ENCODE measurements around the gene PTPN11. TPM values are rescaled to one million over a fixed set of nuclear protein-coding genes. Genes with fewer than 3 reads are reported as not detected.

The PTPN11 gene
- total RNA-seq, 1 experiment from 2014 or later, result 181 TPM

GRCh38 chr12:112535017-112535416 lies 116.3 kb downstream of the PTPN11 start:
- Histone ChIP-seq H3K9me3 (ENCODE audit: control insufficient read depth in 1 of 2, insufficient read depth in 1 of 2, low read depth in 1 of 2, low read length in 2 of 2) (no peaks in the 10 kb centered on the region), H4K20me1 (ENCODE audit: insufficient read depth) (no peaks in the 10 kb centered on the region), H3K79me2 (ENCODE audit: insufficient read depth, low read length) (no peaks in the 10 kb centered on the region), H3K4me2 (ENCODE audit: low read length) (no peak overlapping the region), H3K27me3 (ENCODE audit: insufficient read depth, low read length) (no peaks in the 10 kb centered on the region), H3K27ac (ENCODE audit: low read depth, low read length) (no peak overlapping the region), H2AFZ (ENCODE audit: low read depth, low read length, poor library complexity, severe bottlenecking) (no peak overlapping the region), H3K9ac (ENCODE audit: low read length) (no peak overlapping the region), H3K36me3 (ENCODE audit: control insufficient read depth in 1 of 2, insufficient read depth in 2 of 2, low read length in 2 of 2) (no peaks in the 10 kb centered on the region), H3K9me2 (ENCODE audit: insufficient read depth) (no peaks in the 10 kb centered on the region), H3K4me1 (ENCODE audit: control insufficient read depth in 1 of 2, insufficient read depth in 2 of 2, low read length in 2 of 2) (peaks cover 8 to 16% of the 10 kb centered on the region in 2 experiments; a peak in 2 of 4 replicates), H3K4me3 (replicated peaks in 1 of 2; ENCODE audit: low read depth in 1 of 2, low read length in 2 of 2) (no peak overlapping the region)
- ChIA-PET CTCF (no interaction called here), RAD21 (ENCODE audit: low non-redundant PET in 1 of 2, low total read pairs in 2 of 2, uncharacterized antibody in 2 of 2, unreplicated experiment in 2 of 2) (no interaction called here), POLR2A (no interaction called here)
- DNase-seq (ENCODE audit: low read depth, low spot score) (no peak), ATAC-seq (no peak)
- intact Hi-C loops (cut with micrococcal nuclease), result no loop called here
- BruUV-seq (replicated peaks), result no TSS peak
- no peak for TF ChIP-seq ZFX (IDR thresholded peaks at IDR 0.05)
- no peak for TF ChIP-seq ELF1 (IDR thresholded peaks at IDR 0.05; ENCODE audit: borderline replicate concordance, low read depth)
- TF ChIP-seq CTCF (IDR thresholded peaks at IDR 0.05 in 2 of 3, conservative IDR thresholded peaks at IDR 0.05 in 1 of 3; ENCODE audit: borderline replicate concordance in 1 of 3, insufficient read depth in 1 of 3, low read depth in 2 of 3, low read length in 2 of 3), result no peak

GRCh38 chr12:112535637-112536366 lies 117.1 kb downstream of the PTPN11 start:
- POLR2A ChIA-PET, result no interaction called here
- H3K9ac ChIP-seq (ENCODE audit: low read length), result no peak overlapping the region
- no peak for ATAC-seq
- H3K9me2 ChIP-seq (ENCODE audit: insufficient read depth), result no peaks in the 10 kb centered on the region
- H3K27me3 ChIP-seq (ENCODE audit: insufficient read depth, low read length), result no peaks in the 10 kb centered on the region
- no peak for TF ChIP-seq SRF (IDR thresholded peaks at IDR 0.05; ENCODE audit: low read depth)
- TF ChIP-seq TCF7L2 (IDR thresholded peaks at IDR 0.05; ENCODE audit: borderline replicate concordance, extremely low read depth, insufficient read depth, insufficient read length), result no peak
- H3K4me2 ChIP-seq (ENCODE audit: low read length), result no peak overlapping the region
- CTCF ChIA-PET, result no interaction called here
- no peak overlapping the region for H2AFZ ChIP-seq (ENCODE audit: low read depth, low read length, poor library complexity, severe bottlenecking)
- no TSS peak for BruUV-seq (replicated peaks)
- RAD21 ChIA-PET (ENCODE audit: low non-redundant PET in 1 of 2, low total read pairs in 2 of 2, uncharacterized antibody in 2 of 2, unreplicated experiment in 2 of 2), result no interaction called here
- peaks cover 8 to 16% of the 10 kb centered on the region in 2 experiments; a peak in 2 of 4 replicates for H3K4me1 ChIP-seq (ENCODE audit: control insufficient read depth in 1 of 2, insufficient read depth in 2 of 2, low read length in 2 of 2)
- intact Hi-C loops (cut with micrococcal nuclease), result no loop called here
- H4K20me1 ChIP-seq (ENCODE audit: insufficient read depth), result no peaks in the 10 kb centered on the region
- no peaks in the 10 kb centered on the region for H3K36me3 ChIP-seq (ENCODE audit: control insufficient read depth in 1 of 2, insufficient read depth in 2 of 2, low read length in 2 of 2)
- no peaks in the 10 kb centered on the region for H3K9me3 ChIP-seq (ENCODE audit: control insufficient read depth in 1 of 2, insufficient read depth in 1 of 2, low read depth in 1 of 2, low read length in 2 of 2)
- H3K27ac ChIP-seq (ENCODE audit: low read depth, low read length), result no peak overlapping the region
- no peak overlapping the region for H3K4me3 ChIP-seq (replicated peaks in 1 of 2; ENCODE audit: low read depth in 1 of 2, low read length in 2 of 2)
- DNase-seq (ENCODE audit: low read depth, low spot score), result no peak
- H3K79me2 ChIP-seq (ENCODE audit: insufficient read depth, low read length), result no peaks in the 10 kb centered on the region

Measured in HCT116 (cell line).